H9 (cell line): ENCODE data around the gene RAB6B. TPM values are rescaled to one million over a fixed set of nuclear protein-coding genes. Genes with fewer than 3 reads are reported as not detected.

Experiments
- DNase-seq: peaks from one replicate; pipeline ENCODE4 v3.0.0-alpha.2; 2017
- H2AFZ ChIP-seq: one replicate; pipeline ENCODE4 v1.6.1; 2013; ENCODE audit warnings: mild to moderate bottlenecking, low read length, control low read depth, moderate library complexity
- H2AK5ac ChIP-seq: 2 replicates; pipeline ENCODE4 v1.6.1; 2013; ENCODE audit warnings: low read length, control low read depth, mixed read lengths; ENCODE audit not compliant: insufficient read length
- H2BK120ac ChIP-seq: one replicate; pipeline ENCODE4 v1.6.1; 2013; ENCODE audit warnings: low read depth, mild to moderate bottlenecking, low read length, control low read depth, inconsistent platforms; ENCODE audit not compliant: poor library complexity, severe bottlenecking
- H2BK12ac ChIP-seq: 2 replicates; pipeline ENCODE4 v1.6.1; 2013; ENCODE audit warnings: low read length, control low read depth, mixed read lengths, low read depth; ENCODE audit not compliant: insufficient read length
- H2BK15ac ChIP-seq: 2 replicates; pipeline ENCODE4 v1.6.1; 2013; ENCODE audit warnings: low read depth, low read length, control low read depth
- H2BK20ac ChIP-seq: one replicate; pipeline ENCODE4 v1.6.1; 2013; ENCODE audit warnings: low read depth, mild to moderate bottlenecking, low read length, control low read depth, inconsistent platforms; ENCODE audit not compliant: poor library complexity, severe bottlenecking
- H2BK5ac ChIP-seq: 2 replicates; pipeline ENCODE4 v1.6.1; 2013; ENCODE audit warnings: low read length, control low read depth, mixed read lengths; ENCODE audit not compliant: insufficient read length
- H3K14ac ChIP-seq: 2 replicates; pipeline ENCODE4 v1.6.1; 2013; ENCODE audit warnings: low read length, control low read depth; ENCODE audit not compliant: insufficient read depth
- H3K18ac ChIP-seq: 2 replicates; pipeline ENCODE4 v1.6.1; 2013; ENCODE audit warnings: low read depth, mild to moderate bottlenecking, mixed read lengths, low read length, control low read depth; ENCODE audit not compliant: insufficient read length
- H3K23ac ChIP-seq: 2 replicates; pipeline ENCODE4 v1.6.1; 2013; ENCODE audit warnings: low read length, control low read depth, mixed read lengths, low read depth; ENCODE audit not compliant: insufficient read length
- H3K23me2 ChIP-seq: 2 replicates; pipeline ENCODE4 v1.6.1; 2013; ENCODE audit warnings: low read depth, mild to moderate bottlenecking, mixed read lengths, low read length, control low read depth; ENCODE audit not compliant: insufficient read length, poor library complexity, severe bottlenecking
- H3K27ac ChIP-seq: 2 replicates; pipeline ENCODE4 v1.5.1; 2013; ENCODE audit warnings: low read length, control low read depth, mixed read lengths, low read depth; ENCODE audit not compliant: insufficient read length
- H3K27me3 ChIP-seq: 2 replicates; pipeline ENCODE4 v1.6.1; 2013; ENCODE audit warnings: low read length, control low read depth, inconsistent platforms; ENCODE audit not compliant: insufficient read depth
- H3K4ac ChIP-seq: 2 replicates; pipeline ENCODE4 v1.6.1; 2013; ENCODE audit warnings: low read depth, mild to moderate bottlenecking, control low read depth, inconsistent platforms, low read length, moderate library complexity
- H3K4me1 ChIP-seq: 2 replicates; pipeline ENCODE4 v1.6.1; 2013; ENCODE audit warnings: low read length, control low read depth, inconsistent platforms; ENCODE audit not compliant: insufficient read depth
- H3K4me2 ChIP-seq: 2 replicates; pipeline ENCODE4 v1.6.1; 2013; ENCODE audit warnings: low read length, control low read depth, mixed read lengths; ENCODE audit not compliant: insufficient read length, insufficient read depth
- H3K56ac ChIP-seq: 2 replicates; pipeline ENCODE4 v1.6.1; 2013; ENCODE audit warnings: low read depth, mild to moderate bottlenecking, mixed read lengths, low read length, control low read depth; ENCODE audit not compliant: insufficient read length
- H3K79me1 ChIP-seq: 2 replicates; pipeline ENCODE4 v1.6.1; 2013; ENCODE audit warnings: low read depth, mild to moderate bottlenecking, moderate library complexity, low read length, control low read depth, inconsistent platforms; ENCODE audit not compliant: insufficient read depth, poor library complexity, severe bottlenecking
- H3K79me2 ChIP-seq: 2 replicates; pipeline ENCODE4 v1.6.1; 2013; ENCODE audit warnings: low read length, control low read depth, inconsistent platforms; ENCODE audit not compliant: insufficient read depth
- H3K9ac ChIP-seq: 2 replicates; pipeline ENCODE4 v1.6.1; 2013; ENCODE audit warnings: low read length, control low read depth, mixed read lengths; ENCODE audit not compliant: insufficient read length; ENCODE audit errors: extremely low read depth
- H3K9me3 ChIP-seq: one replicate; pipeline ENCODE4 v1.6.1; 2013; ENCODE audit warnings: low read depth, low read length, inconsistent platforms; ENCODE audit not compliant: control insufficient read depth
- H3T11ph ChIP-seq: one replicate; pipeline ENCODE4 v1.6.1; 2013; ENCODE audit warnings: mild to moderate bottlenecking, low read length, control low read depth, inconsistent platforms
- H4K20me1 ChIP-seq: one replicate; pipeline ENCODE4 v1.6.1; 2013; ENCODE audit not compliant: control insufficient read depth, insufficient read length, insufficient read depth
- H4K5ac ChIP-seq: 2 replicates; pipeline ENCODE4 v1.6.1; 2013; ENCODE audit warnings: low read depth, mild to moderate bottlenecking, mixed read lengths, low read length, control low read depth; ENCODE audit not compliant: insufficient read length
- H4K8ac ChIP-seq: replicated peaks from 2 replicates; pipeline ENCODE4 v1.6.1; 2013; ENCODE audit warnings: low read length, control low read depth, mixed read lengths, low read depth; ENCODE audit not compliant: insufficient read length
- H4K91ac ChIP-seq: 2 replicates; pipeline ENCODE4 v1.6.1; 2013; ENCODE audit warnings: low read depth, mild to moderate bottlenecking, moderate library complexity, mixed read lengths, low read length, control low read depth; ENCODE audit not compliant: insufficient read length
- H3K27ac Mint-ChIP-seq, 3 experiments: 2 replicates in 2 of 3; 3 replicates in 1 of 3; pipeline ENCODE4 v1.8.0; 2020 to 2021; ENCODE audit warnings: mixed read lengths in 3 of 3, mild to moderate bottlenecking in 1 of 3, moderate library complexity in 1 of 3
- H3K27me3 Mint-ChIP-seq: 2 replicates; pipeline ENCODE4 v1.8.0; 2021; ENCODE audit warnings: low read depth, mild to moderate bottlenecking, moderate library complexity, mixed read lengths
- H3K36me3 Mint-ChIP-seq, 3 experiments: 2 replicates in 2 of 3; 3 replicates in 1 of 3; pipeline ENCODE4 v1.8.0; 2020 to 2021; ENCODE audit warnings: low read depth in 3 of 3, mixed read lengths in 3 of 3; ENCODE audit not compliant: insufficient read depth in 1 of 3
- H3K4me1 Mint-ChIP-seq, 2 experiments: 2 replicates each; pipeline ENCODE4 v1.8.0; 2020; ENCODE audit warnings: mixed read lengths in 2 of 2
- H3K4me3 Mint-ChIP-seq, 2 experiments: 2 replicates in 1 of 2; 3 replicates in 1 of 2; pipeline ENCODE4 v1.8.0; 2020 to 2021; ENCODE audit warnings: mild to moderate bottlenecking in 2 of 2, mixed read lengths in 2 of 2, moderate library complexity in 1 of 2
- H3K9me3 Mint-ChIP-seq, 2 experiments: 2 replicates in 1 of 2; 3 replicates in 1 of 2; pipeline ENCODE4 v1.8.0; 2020; ENCODE audit warnings: mild to moderate bottlenecking in 2 of 2, mixed read lengths in 2 of 2, moderate library complexity in 1 of 2
- WGBS: extraction: QIAGEN DNeasy Blood & Tissue Kit; methylation state at CpG from one replicate; pipeline ENCODE4 v1.1.7; 2013; ENCODE audit warnings: missing lambda C conversion rate, low lambda C conversion rate, mixed read lengths; ENCODE audit not compliant: insufficient read length; ENCODE audit errors: extremely low coverage; 5-methylcytosine and 5-hydroxymethylcytosine counted together
- total RNA-seq: library from RNA; stranded (reverse); gene quantifications from 2 replicates; pipeline ENCODE4 v1.2.1, GENCODE V29; 2021
- TF ChIP-seq, protein P1 (sequence below): fragments of 200-600 bp; sonication (generic); conservative IDR thresholded peaks from 3 replicates; pipeline ENCODE4 v1.8.0; 2021; ENCODE audit warnings: antibody characterized with exemption, mild to moderate bottlenecking

The RAB6B gene
- total RNA-seq, 1 experiment from 2014 or later, result 12.3 TPM

DNA sequence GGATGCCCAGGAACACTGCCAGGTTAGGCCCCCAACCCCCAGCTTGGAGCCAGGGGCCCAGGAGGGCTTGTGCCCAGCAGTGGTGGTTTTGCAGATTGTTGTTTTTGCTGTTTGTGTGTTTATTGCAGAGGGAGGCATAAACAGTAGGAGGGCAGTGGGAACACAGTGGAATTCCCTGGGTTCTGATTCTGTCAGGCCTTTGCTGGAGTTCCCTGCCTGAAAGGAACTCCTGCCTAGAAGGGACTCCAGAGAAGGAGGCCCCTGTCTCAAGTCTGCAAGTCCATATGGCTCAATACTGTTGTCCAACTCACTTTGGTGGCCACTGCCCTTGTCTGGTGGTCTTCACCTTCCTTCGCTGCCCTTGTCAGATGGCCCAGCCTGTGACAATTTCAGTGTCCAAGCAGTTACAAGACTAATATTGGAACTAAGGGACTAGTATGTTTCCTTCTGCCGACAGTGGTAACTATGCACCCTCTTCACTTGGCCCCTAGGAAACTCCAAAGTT lies 47.4 kb upstream of the RAB6B start:
- no peaks in the 10 kb centered on the region for H4K20me1 ChIP-seq
- H3K9me3 Mint-ChIP-seq, result no peaks in the 10 kb centered on the region; a peak in 1 of 5 replicates
- H3K9me3 ChIP-seq, result no peaks in the 10 kb centered on the region
- no peaks in the 10 kb centered on the region for H3K79me2 ChIP-seq
- H3K27ac ChIP-seq, result no peak overlapping the region
- H4K8ac ChIP-seq, result no peak overlapping the region
- H3K27me3 ChIP-seq, result no peaks in the 10 kb centered on the region
- no peak overlapping the region for H2BK12ac ChIP-seq
- H2AK5ac ChIP-seq, result no peak overlapping the region
- TF ChIP-seq, protein P1, sequence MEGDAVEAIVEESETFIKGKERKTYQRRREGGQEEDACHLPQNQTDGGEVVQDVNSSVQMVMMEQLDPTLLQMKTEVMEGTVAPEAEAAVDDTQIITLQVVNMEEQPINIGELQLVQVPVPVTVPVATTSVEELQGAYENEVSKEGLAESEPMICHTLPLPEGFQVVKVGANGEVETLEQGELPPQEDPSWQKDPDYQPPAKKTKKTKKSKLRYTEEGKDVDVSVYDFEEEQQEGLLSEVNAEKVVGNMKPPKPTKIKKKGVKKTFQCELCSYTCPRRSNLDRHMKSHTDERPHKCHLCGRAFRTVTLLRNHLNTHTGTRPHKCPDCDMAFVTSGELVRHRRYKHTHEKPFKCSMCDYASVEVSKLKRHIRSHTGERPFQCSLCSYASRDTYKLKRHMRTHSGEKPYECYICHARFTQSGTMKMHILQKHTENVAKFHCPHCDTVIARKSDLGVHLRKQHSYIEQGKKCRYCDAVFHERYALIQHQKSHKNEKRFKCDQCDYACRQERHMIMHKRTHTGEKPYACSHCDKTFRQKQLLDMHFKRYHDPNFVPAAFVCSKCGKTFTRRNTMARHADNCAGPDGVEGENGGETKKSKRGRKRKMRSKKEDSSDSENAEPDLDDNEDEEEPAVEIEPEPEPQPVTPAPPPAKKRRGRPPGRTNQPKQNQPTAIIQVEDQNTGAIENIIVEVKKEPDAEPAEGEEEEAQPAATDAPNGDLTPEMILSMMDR, result no peak
- H2AFZ ChIP-seq, result no peak overlapping the region
- H3K36me3 Mint-ChIP-seq, result no peaks in the 10 kb centered on the region; a peak in 2 of 7 replicates
- no peak overlapping the region for H4K91ac ChIP-seq
- H3T11ph ChIP-seq, result no peak overlapping the region
- H3K27me3 Mint-ChIP-seq, result peaks cover 28% of the 10 kb centered on the region
- H3K79me1 ChIP-seq, result no peaks in the 10 kb centered on the region
- no peak overlapping the region for H3K4ac ChIP-seq
- no peak overlapping the region for H3K14ac ChIP-seq
- H4K5ac ChIP-seq, result no peak overlapping the region
- H2BK120ac ChIP-seq, result no peak overlapping the region
- H3K4me1 ChIP-seq, result peaks cover 3% of the 10 kb centered on the region; the same call in 1 of the 2 replicates
- DNase-seq, result no peak
- no peak overlapping the region for H3K18ac ChIP-seq
- no peak overlapping the region for H3K9ac ChIP-seq
- no peak overlapping the region for H2BK20ac ChIP-seq
- WGBS, result no CpG with 5 or more reads among the region's 2 CpGs
- H3K23me2 ChIP-seq, result no peaks in the 10 kb centered on the region
- H3K23ac ChIP-seq, result no peak overlapping the region
- H2BK15ac ChIP-seq, result no peak overlapping the region
- no peak overlapping the region for H3K27ac Mint-ChIP-seq
- peaks cover 20% of the 10 kb centered on the region in 2 experiments for H3K4me1 Mint-ChIP-seq
- H3K56ac ChIP-seq, result no peak overlapping the region
- H2BK5ac ChIP-seq, result no peak overlapping the region
- no peak overlapping the region for H3K4me3 Mint-ChIP-seq
- no peak overlapping the region for H3K4me2 ChIP-seq
